ENCODE measurements around the gene GRID2. TPM values are rescaled to one million over a fixed set of nuclear protein-coding genes. Genes with fewer than 3 reads are reported as not detected.
"Not testable (repeated sequence)": the region's sequence is repeated elsewhere in the genome, so short reads cannot be mapped to it uniquely, and the experiment has no call there.

The GRID2 gene
- total RNA-seq, 2 experiments from 2014 or later, result not detected

DNA sequence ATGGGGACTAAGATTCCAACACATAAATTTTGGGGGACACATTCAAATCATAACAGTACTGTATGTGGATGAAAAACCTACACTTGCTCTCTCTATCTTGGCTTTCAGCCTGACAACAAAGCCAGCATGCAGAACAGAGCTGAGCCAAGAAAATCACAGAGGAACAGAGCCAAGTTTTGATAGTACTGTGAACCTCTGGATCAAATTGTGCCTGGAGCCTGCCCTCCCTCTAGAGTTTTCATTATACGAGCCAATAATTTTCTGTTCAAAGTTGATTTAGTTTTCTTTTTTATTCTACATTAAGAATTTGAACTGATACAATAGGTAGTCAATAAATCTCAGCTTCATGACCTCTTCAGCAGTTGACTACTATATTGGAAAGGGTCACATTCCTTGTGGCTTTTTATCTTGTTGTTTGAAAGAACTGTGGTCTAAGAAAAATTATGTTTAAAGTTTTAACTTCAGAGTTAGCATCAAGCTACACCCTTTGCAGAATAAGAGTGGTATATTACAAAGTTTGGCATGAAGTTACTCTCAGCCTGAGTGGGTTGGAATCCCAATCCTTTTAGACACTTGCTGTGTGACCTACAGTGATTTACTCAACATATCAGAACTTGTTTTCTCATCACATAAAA, 31.1 kb downstream of the GRID2 start:
- Mint-ChIP-seq H3K9me3 (no peaks in the 10 kb centered on the region), H3K4me1 (no peaks in the 10 kb centered on the region), H3K27ac (no peak overlapping the region), H3K27me3 (no peaks in the 10 kb centered on the region), H3K36me3 (ENCODE audit: low read depth) (no peaks in the 10 kb centered on the region), H3K4me3 (no peak overlapping the region)
- ChIA-PET CTCF (no interaction called here), POLR2A (no interaction called here)
- DNase-seq, result no peak

- H3K27me3 Mint-ChIP-seq, result no peaks in the 10 kb centered on the region
- H3K27ac Mint-ChIP-seq, result no peak overlapping the region
- no peaks in the 10 kb centered on the region for H3K36me3 Mint-ChIP-seq (ENCODE audit: low read depth)
- H3K4me1 Mint-ChIP-seq, result no peaks in the 10 kb centered on the region
- DNase-seq, result no peak
- H3K4me3 Mint-ChIP-seq, result no peak overlapping the region
- no peaks in the 10 kb centered on the region for H3K9me3 Mint-ChIP-seq
- ChIA-PET CTCF (no interaction called here), POLR2A (no interaction called here)
Observed at GRCh38 chr4:92339676-92340075, 35.9 kb downstream of the GRID2 start.

DNA sequence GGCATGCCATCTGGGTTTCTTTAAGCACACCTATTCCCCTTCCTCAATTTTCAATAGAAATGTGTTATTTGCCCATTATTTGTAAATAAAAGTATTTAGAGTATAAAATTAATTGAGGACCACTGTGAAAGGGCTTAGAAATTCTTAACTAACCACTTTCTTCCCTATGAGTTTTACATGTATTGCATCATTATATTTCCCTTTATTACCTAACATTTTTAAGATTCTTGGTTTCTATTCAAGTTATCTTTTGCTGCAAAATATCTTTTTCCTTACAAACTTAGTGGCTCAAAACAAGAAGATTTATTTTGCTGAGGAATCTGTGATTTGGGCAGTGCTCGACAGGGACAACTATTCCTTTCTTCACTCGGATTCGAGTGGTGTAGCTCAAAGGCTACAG, 40.5 kb downstream of the GRID2 start:
- H3K27me3 Mint-ChIP-seq, result no peaks in the 10 kb centered on the region
- ChIA-PET POLR2A (no interaction called here), CTCF (no interaction called here)
- no peak overlapping the region for H3K4me3 Mint-ChIP-seq
- H3K27ac Mint-ChIP-seq, result no peak overlapping the region
- no peaks in the 10 kb centered on the region for H3K9me3 Mint-ChIP-seq
- H3K36me3 Mint-ChIP-seq (ENCODE audit: low read depth), result no peaks in the 10 kb centered on the region
- H3K4me1 Mint-ChIP-seq, result no peaks in the 10 kb centered on the region
- DNase-seq, result no peak

DNA sequence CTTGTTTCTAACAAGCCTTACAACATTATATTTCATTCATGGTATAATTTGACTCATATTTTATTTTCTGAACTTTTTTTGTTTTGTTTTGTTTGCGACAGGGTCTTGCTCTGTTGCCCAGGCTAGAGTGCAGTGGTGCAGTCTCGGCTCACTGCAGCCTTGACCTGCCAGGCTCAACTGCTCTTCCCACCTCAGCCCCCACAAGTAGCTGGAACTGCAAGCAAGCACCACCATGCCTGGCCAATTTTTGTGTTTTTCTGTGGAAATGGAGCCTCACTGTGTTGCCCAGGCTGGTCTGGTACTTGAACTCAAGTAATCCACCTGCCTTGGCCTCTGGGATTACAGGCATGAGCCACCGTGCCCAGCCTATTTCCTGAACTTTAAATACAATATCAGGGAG, 42.5 kb downstream of the GRID2 start:
- no peaks in the 10 kb centered on the region for H3K36me3 Mint-ChIP-seq (ENCODE audit: low read depth)
- H3K27ac Mint-ChIP-seq, result no peak overlapping the region
- no peak for DNase-seq
- CTCF ChIA-PET, result no interaction called here
- H3K9me3 Mint-ChIP-seq, result no peaks in the 10 kb centered on the region
- no peaks in the 10 kb centered on the region for H3K27me3 Mint-ChIP-seq
- H3K4me3 Mint-ChIP-seq, result no peak overlapping the region
- H3K4me1 Mint-ChIP-seq, result no peaks in the 10 kb centered on the region
- POLR2A ChIA-PET, result no interaction called here

DNA sequence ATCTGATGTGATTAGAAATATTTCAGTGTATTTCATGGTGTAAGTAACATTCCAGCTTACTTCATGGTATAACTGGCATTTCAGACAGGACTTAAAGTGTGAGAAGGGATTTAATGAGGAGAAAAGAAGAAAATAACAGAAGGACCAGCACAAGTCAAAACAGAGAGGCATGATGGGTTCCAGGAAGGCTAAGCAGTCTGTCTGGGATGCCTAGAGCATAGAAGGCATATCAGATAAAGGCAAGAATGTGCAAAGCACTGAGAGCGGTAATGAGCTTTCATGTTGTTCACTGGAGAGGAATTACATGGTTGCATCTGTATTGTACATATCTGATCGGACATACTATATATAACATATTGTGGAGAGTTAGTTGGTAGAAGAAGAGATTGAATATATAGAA, 54.2 kb downstream of the GRID2 start:
- no peak overlapping the region for H3K27ac Mint-ChIP-seq
- no peaks in the 10 kb centered on the region for H3K36me3 Mint-ChIP-seq (ENCODE audit: low read depth)
- DNase-seq, result no peak
- ChIA-PET POLR2A (no interaction called here), CTCF (no interaction called here)
- H3K4me3 Mint-ChIP-seq, result no peak overlapping the region
- no peaks in the 10 kb centered on the region for H3K27me3 Mint-ChIP-seq
- H3K4me1 Mint-ChIP-seq, result no peaks in the 10 kb centered on the region
- peaks cover 2% of the 10 kb centered on the region for H3K9me3 Mint-ChIP-seq

- H3K9me3 Mint-ChIP-seq, result no peaks in the 10 kb centered on the region
- ChIA-PET POLR2A (no interaction called here), CTCF (no interaction called here)
- no peak for DNase-seq
- H3K4me1 Mint-ChIP-seq, result no peaks in the 10 kb centered on the region
- H3K4me3 Mint-ChIP-seq, result no peak overlapping the region
- H3K36me3 Mint-ChIP-seq (ENCODE audit: low read depth), result no peaks in the 10 kb centered on the region
- no peak overlapping the region for H3K27ac Mint-ChIP-seq
- H3K27me3 Mint-ChIP-seq, result no peaks in the 10 kb centered on the region
Observed at GRCh38 chr4:92359491-92359890, 55.7 kb downstream of the GRID2 start.

DNA sequence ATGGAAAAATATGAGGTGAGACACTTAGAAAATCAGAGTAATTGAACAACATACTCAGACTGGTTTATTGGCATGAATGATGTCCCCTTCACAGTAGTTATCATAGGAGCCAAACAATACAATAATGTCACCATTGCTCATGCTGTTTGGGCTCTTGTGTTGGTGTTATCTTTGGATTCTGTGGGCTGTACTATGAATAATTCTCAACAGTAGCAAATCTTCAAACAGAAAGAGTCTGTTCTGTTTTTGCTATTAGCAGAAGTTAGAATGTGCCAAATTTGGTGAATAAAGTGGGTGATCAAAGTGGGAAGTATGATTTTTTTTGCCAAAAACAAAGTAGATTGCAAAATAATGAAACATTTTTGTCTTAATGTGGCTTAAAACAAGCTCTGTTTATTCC, 58.3 kb downstream of the GRID2 start:
- Mint-ChIP-seq H3K27me3 (no peaks in the 10 kb centered on the region), H3K4me3 (no peak overlapping the region), H3K27ac (no peak overlapping the region), H3K4me1 (no peaks in the 10 kb centered on the region), H3K9me3 (no peaks in the 10 kb centered on the region), H3K36me3 (ENCODE audit: low read depth) (no peaks in the 10 kb centered on the region)
- ChIA-PET CTCF (no interaction called here), POLR2A (no interaction called here)
- DNase-seq, result no peak

- Mint-ChIP-seq H3K4me3 (no peak overlapping the region), H3K36me3 (ENCODE audit: low read depth) (no peaks in the 10 kb centered on the region), H3K4me1 (no peaks in the 10 kb centered on the region), H3K9me3 (no peaks in the 10 kb centered on the region), H3K27ac (no peak overlapping the region), H3K27me3 (no peaks in the 10 kb centered on the region)
- no peak for DNase-seq
- ChIA-PET CTCF (no interaction called here), POLR2A (no interaction called here)
Observed at GRCh38 chr4:92368653-92369052, 64.9 kb downstream of the GRID2 start.

GRCh38 chr4:92381616-92382015, 77.8 kb downstream of the GRID2 start:
- ChIA-PET POLR2A (no interaction called here), CTCF (no interaction called here)
- Mint-ChIP-seq H3K4me3 (no peak overlapping the region), H3K36me3 (ENCODE audit: low read depth) (no peaks in the 10 kb centered on the region), H3K27me3 (no peaks in the 10 kb centered on the region), H3K27ac (no peak overlapping the region), H3K4me1 (no peaks in the 10 kb centered on the region), H3K9me3 (peaks cover 3% of the 10 kb centered on the region)
- no peak for DNase-seq

DNA sequence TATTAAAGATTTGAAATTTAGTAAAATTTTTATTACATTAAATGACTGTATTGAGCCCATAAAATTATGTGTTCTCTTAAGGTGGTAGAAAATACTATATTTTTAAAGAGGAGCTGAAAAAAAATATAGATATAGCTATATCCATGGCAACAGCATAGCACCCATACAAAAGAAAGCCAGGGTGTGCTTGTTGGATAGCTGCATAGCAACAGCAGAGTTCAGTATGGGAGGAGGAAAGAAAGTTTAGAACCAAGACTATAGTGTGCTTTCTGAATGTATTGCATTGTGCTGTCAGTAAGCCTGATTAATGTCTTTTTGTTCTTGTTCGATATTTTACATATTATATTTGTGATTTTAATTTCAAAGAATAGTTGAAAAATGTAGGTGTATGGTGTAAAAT, 78.4 kb downstream of the GRID2 start:
- Mint-ChIP-seq H3K27me3 (no peaks in the 10 kb centered on the region), H3K4me1 (no peaks in the 10 kb centered on the region), H3K27ac (no peak overlapping the region), H3K4me3 (no peak overlapping the region), H3K9me3 (peaks cover 3% of the 10 kb centered on the region), H3K36me3 (ENCODE audit: low read depth) (no peaks in the 10 kb centered on the region)
- ChIA-PET CTCF (no interaction called here), POLR2A (no interaction called here)
- DNase-seq, result no peak

DNA sequence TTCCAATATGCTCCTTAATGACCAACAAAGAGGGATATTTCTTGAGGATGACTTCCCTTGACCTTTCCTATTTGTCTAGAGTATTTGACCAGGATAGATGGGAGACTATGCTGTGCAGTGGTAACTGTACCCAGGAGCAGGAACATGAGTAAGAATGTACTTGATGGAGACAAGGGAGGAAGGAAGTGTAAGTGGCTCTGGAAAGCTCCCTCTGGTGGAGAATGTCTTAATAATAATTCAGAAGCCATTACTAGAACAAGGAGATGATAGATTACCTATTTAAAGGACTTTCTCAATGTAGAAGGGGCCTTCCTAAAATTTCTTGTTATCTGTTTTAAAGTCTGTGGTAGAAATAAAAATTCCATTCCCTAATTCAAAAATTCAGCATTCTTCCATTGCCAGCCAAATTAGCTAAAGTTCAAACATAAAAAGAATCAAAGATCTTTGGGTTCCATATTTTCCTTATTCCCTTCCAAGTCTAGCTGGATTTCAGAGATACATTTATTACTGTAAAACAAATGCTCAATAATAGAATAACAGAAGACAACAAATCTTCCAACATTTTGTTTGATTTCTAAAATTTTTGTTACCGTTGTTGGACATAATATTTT, 83.8 kb downstream of the GRID2 start:
- ChIA-PET CTCF (no interaction called here), POLR2A (no interaction called here)
- no peak for DNase-seq
- Mint-ChIP-seq H3K4me1 (no peaks in the 10 kb centered on the region), H3K27ac (no peak overlapping the region), H3K27me3 (no peaks in the 10 kb centered on the region), H3K36me3 (ENCODE audit: low read depth) (no peaks in the 10 kb centered on the region), H3K9me3 (no peaks in the 10 kb centered on the region), H3K4me3 (no peak overlapping the region)

GRCh38 chr4:92399032-92399431, 95.3 kb downstream of the GRID2 start:
- ChIA-PET POLR2A (no interaction called here), CTCF (no interaction called here)
- DNase-seq, result no peak
- Mint-ChIP-seq H3K27me3 (no peaks in the 10 kb centered on the region), H3K4me3 (no peak overlapping the region), H3K27ac (no peak overlapping the region), H3K4me1 (no peaks in the 10 kb centered on the region), H3K36me3 (ENCODE audit: low read depth) (no peaks in the 10 kb centered on the region), H3K9me3 (peaks cover 3% of the 10 kb centered on the region)

DNA sequence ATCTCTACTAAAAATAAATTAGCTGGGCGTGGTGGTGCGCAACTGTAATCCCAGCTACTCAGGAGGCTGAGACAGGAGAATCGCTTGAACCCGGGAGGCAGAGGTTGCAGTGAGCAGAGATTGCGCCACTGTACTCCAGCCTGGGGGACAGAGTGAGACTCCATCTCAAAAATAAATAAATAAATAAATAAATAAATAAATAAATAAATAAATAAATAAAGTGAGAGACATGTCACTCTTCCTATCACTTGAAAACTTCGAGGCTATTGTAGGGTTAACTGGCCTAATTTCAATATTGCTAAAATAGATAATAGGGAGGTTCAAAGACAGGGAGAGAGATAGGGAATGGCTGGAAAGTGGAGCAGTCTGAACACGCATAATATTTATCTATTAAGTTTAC, 99.8 kb downstream of the GRID2 start:
- H3K27ac Mint-ChIP-seq; H3K4me1 Mint-ChIP-seq; H3K27me3 Mint-ChIP-seq; H3K9me3 Mint-ChIP-seq; H3K36me3 Mint-ChIP-seq (ENCODE audit: low read depth); DNase-seq; POLR2A ChIA-PET; H3K4me3 Mint-ChIP-seq; CTCF ChIA-PET: not testable (repeated sequence)

GRCh38 chr4:92406488-92406887, 102.7 kb downstream of the GRID2 start:
- peaks cover 5% of the 10 kb centered on the region for H3K9me3 Mint-ChIP-seq
- CTCF ChIA-PET, result no interaction called here
- POLR2A ChIA-PET, result no interaction called here

More at GRCh38 chr4:92406488-92406887, 102.7 kb downstream of the GRID2 start:
- no peak for DNase-seq
- H3K36me3 Mint-ChIP-seq (ENCODE audit: low read depth), result no peaks in the 10 kb centered on the region
- H3K27me3 Mint-ChIP-seq, result no peaks in the 10 kb centered on the region
- no peaks in the 10 kb centered on the region for H3K4me1 Mint-ChIP-seq
- no peak overlapping the region for H3K4me3 Mint-ChIP-seq
- no peak overlapping the region for H3K27ac Mint-ChIP-seq

Measured in activated CD4-positive, alpha-beta memory T cell treated with anti-CD3 and anti-CD28 coated beads, Interleukin-2, amount 10 ng/mL, durations not matched to agents 7 days and 5 days (primary cell).